ENCODE results near the gene CERS1. TPM values are rescaled to one million over a fixed set of nuclear protein-coding genes. Genes with fewer than 3 reads are reported as not detected.

The CERS1 gene
- total RNA-seq, 4 donors from 2014 or later: 0.42 to 3.2 (median 1.1) TPM

DNA sequence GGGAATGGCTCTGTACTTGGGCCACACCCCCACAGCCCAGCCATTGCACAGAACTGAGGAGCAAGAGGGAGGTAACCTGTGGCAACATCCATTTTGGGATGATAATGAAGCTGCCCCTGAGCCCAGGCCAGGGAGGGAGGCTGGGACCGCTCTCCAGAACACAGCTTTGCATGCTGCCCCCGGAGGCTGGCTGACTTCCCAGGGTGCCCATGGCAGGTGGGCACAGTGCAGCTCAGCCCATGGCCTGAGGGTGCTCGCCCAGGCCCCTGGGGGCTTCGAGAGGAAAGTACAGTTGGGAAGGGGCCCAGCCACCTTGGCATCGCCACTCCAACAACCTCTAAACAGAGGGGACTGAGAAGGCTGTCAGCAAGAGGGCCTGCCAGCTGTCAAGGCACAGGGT lies 17.5 kb upstream of the CERS1 start:
- WGBS: no CpG with 5 or more reads among the region's 5 CpGs
- no peak overlapping the region for H3K27ac ChIP-seq (replicated peaks in 1 of 4)
- H3K36me3 ChIP-seq: peaks cover 23 to 73% (median 51%) of the 10 kb centered on the region in 4 donors
- H3K27me3 ChIP-seq: no peaks in the 10 kb centered on the region
- H3K9me3 ChIP-seq: no peaks in the 10 kb centered on the region
- peaks cover 11 to 50% (median 22%) of the 10 kb centered on the region in 4 donors for H3K4me1 ChIP-seq
- DNase-seq (ENCODE audit: extremely low spot score): no peak
- H3K4me3 ChIP-seq: no peak overlapping the region
- TF ChIP-seq EP300 (IDR thresholded peaks at IDR 0.05): no peak
- TF ChIP-seq POLR2A (IDR thresholded peaks at IDR 0.05; ENCODE audit: low read depth): no peak
- TF ChIP-seq, protein P1, sequence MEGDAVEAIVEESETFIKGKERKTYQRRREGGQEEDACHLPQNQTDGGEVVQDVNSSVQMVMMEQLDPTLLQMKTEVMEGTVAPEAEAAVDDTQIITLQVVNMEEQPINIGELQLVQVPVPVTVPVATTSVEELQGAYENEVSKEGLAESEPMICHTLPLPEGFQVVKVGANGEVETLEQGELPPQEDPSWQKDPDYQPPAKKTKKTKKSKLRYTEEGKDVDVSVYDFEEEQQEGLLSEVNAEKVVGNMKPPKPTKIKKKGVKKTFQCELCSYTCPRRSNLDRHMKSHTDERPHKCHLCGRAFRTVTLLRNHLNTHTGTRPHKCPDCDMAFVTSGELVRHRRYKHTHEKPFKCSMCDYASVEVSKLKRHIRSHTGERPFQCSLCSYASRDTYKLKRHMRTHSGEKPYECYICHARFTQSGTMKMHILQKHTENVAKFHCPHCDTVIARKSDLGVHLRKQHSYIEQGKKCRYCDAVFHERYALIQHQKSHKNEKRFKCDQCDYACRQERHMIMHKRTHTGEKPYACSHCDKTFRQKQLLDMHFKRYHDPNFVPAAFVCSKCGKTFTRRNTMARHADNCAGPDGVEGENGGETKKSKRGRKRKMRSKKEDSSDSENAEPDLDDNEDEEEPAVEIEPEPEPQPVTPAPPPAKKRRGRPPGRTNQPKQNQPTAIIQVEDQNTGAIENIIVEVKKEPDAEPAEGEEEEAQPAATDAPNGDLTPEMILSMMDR (IDR thresholded peaks at IDR 0.05): no peak
- TF ChIP-seq POLR2AphosphoS5 (IDR thresholded peaks at IDR 0.05): no peak
- intact Hi-C loops (cut with DNase I): no loop called here

DNA sequence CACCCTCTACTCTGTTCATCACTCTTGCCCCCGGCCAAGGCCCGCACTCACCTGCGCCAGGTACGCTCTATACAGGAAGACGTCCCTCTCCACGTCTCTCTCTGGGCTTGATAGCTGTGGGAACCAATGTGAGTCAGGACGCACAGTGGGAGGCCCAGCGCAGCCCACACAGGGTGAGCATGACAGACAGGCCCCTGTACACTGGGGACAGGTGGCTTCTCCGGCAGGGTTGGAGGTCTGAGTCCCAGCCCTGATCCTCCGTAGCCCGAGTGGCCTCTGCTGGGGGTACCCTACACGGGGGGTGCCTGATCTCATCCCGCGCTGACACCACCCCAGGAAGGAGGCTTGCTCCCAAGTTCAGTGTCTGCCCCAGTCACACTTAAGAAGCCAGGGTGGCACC lies 17.0 kb upstream of the CERS1 start:
- intact Hi-C loops (cut with DNase I): no loop called here
- Histone ChIP-seq H3K4me1 (peaks cover 7 to 44% (median 17%) of the 10 kb centered on the region in 4 donors), H3K9me3 (no peaks in the 10 kb centered on the region), H3K27me3 (no peaks in the 10 kb centered on the region), H3K27ac (replicated peaks in 1 of 4) (no peak overlapping the region), H3K36me3 (peaks cover 23 to 77% (median 53%) of the 10 kb centered on the region in 4 donors), H3K4me3 (no peak overlapping the region)
- TF ChIP-seq POLR2A (IDR thresholded peaks at IDR 0.05; ENCODE audit: low read depth) (no peak), POLR2AphosphoS5 (IDR thresholded peaks at IDR 0.05) (no peak), EP300 (IDR thresholded peaks at IDR 0.05) (no peak)
- TF ChIP-seq, protein P1 (IDR thresholded peaks at IDR 0.05): no peak
- 98% methylated on average over 12 of the region's 14 CpGs for WGBS
- no peak for DNase-seq (ENCODE audit: extremely low spot score)

DNA sequence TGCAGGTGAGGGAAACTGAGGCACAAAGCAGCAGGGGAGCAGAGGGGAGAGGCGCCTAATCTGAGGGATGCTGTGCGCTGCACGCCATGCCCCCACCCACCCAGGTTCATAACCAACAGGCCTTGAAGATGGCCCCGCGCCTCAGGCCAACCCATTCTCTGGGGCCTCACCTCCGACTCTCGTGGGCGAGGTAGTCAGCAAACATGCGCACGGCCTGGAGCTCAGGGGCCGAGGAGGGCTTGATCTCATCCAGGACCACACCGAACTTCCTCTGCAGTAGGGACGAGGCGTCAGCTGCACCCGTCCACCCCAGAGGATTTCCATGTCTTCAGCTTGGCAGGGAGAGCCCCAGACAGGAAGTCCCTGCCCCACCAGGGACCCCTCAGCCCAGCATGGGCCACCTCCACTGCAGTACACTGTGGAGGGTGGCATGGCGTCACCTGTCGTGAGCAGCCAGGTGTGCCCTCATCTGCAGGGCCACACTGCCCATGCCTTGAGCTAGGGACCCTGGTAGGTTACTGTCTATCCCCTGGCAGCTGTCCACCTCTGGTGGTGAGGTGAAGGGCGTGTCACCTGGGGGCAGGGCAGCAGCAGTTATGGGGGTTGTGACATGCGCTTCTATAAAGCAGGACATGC lies 15.0 kb upstream of the CERS1 start:
- peaks cover 32 to 95% (median 73%) of the 10 kb centered on the region in 4 donors for H3K36me3 ChIP-seq
- no peak overlapping the region for H3K27ac ChIP-seq (replicated peaks in 1 of 4)
- no peaks in the 10 kb centered on the region for H3K27me3 ChIP-seq
- no peak for DNase-seq (ENCODE audit: extremely low spot score)
- no peaks in the 10 kb centered on the region for H3K9me3 ChIP-seq
- TF ChIP-seq EP300 (IDR thresholded peaks at IDR 0.05) (no peak), POLR2AphosphoS5 (IDR thresholded peaks at IDR 0.05) (no peak), POLR2A (IDR thresholded peaks at IDR 0.05; ENCODE audit: low read depth) (no peak)
- TF ChIP-seq, protein P1 (IDR thresholded peaks at IDR 0.05): no peak
- 95% methylated on average over 13 of the region's 19 CpGs for WGBS
- intact Hi-C loops (cut with DNase I): no loop called here
- peaks cover 0 to 24% (median 4%) of the 10 kb centered on the region in 4 donors for H3K4me1 ChIP-seq
- H3K4me3 ChIP-seq: no peak overlapping the region

DNA sequence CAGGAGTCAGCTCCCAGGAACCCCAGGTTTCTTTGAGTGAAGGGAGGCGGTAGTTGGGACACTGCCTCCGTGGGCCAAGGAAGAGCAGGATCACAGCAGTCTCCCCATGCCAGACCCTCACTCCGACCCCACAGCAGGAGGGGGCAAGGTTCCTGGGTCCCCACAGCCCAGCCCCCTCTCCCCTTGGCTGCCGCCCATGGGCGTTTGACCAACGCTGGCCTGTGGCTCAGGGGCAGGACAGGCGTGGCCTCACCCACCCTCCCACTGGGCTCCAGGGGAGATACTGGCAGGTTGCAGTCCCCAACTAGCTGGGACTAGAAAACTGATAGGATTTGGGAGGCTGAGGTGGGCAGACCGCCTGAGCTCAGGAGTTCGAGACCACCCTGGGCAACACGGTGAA lies 14.1 kb upstream of the CERS1 start:
- Histone ChIP-seq H3K4me3 (no peak overlapping the region), H3K4me1 (peaks cover 0 to 15% (median 2%) of the 10 kb centered on the region in 4 donors), H3K27me3 (no peaks in the 10 kb centered on the region), H3K27ac (replicated peaks in 1 of 4) (no peak overlapping the region), H3K36me3 (peaks cover 28 to 95% (median 78%) of the 10 kb centered on the region in 4 donors), H3K9me3 (no peaks in the 10 kb centered on the region)
- intact Hi-C loops (cut with DNase I): no loop called here
- no peak for TF ChIP-seq EP300 (IDR thresholded peaks at IDR 0.05)
- TF ChIP-seq, protein P1 (IDR thresholded peaks at IDR 0.05): no peak
- no peak for TF ChIP-seq POLR2A (IDR thresholded peaks at IDR 0.05; ENCODE audit: low read depth)
- no peak for TF ChIP-seq POLR2AphosphoS5 (IDR thresholded peaks at IDR 0.05)
- WGBS: 84% methylated on average over 10 of the region's 10 CpGs
- no peak for DNase-seq (ENCODE audit: extremely low spot score)

Measured in esophagus muscularis mucosa (tissue), 4 donors.